Pulmonary artery endothelial cell (primary cell): ENCODE results near the gene CCDC126. TPM values are rescaled to one million over a fixed set of nuclear protein-coding genes. Genes with fewer than 3 reads are reported as not detected.
"Not testable (repeated sequence)": the region's sequence is repeated elsewhere in the genome, so short reads cannot be mapped to it uniquely, and the experiment has no call there.

Experiments used
- DNase-seq: peaks from one replicate; pipeline ENCODE4 v3.0.0-alpha.2; 2011; ENCODE audit warnings: low read depth, low spot score
- total RNA-seq: library from RNA; depleted of rRNA; stranded (reverse); fragments of >200 nt; gene quantifications from 2 replicates; pipeline ENCODE4 v1.2.3, GENCODE V29; 2014

CCDC126 gene
- 11.5 and 15.7 TPM in 2 replicates for total RNA-seq

GRCh38 chr7:23597094-23598091 lies at the start of gene CCDC126:
Gene CCDC126, plus strand, starts transcription at chr7:23597382. Its CDS starts 13,934 bp downstream, at chr7:23611316.
- DNase-seq, result peak; percentile 64

- no peak for DNase-seq
Observed at GRCh38 chr7:23547662-23548061, 49.5 kb upstream of the CCDC126 start.

- DNase-seq, result no peak
Observed at GRCh38 chr7:23558303-23558702, 38.9 kb upstream of the CCDC126 start.

GRCh38 chr7:23570592-23571200 lies 26.5 kb upstream of the CCDC126 start:
- peak; percentile 15 for DNase-seq

- DNase-seq, result not testable (repeated sequence)
Observed at GRCh38 chr7:23581975-23582374, 15.2 kb upstream of the CCDC126 start.

- DNase-seq, result not testable (repeated sequence)
Observed at GRCh38 chr7:23585304-23585703, 11.9 kb upstream of the CCDC126 start.

- DNase-seq, result no peak
Observed at GRCh38 chr7:23586159-23586558, 11.0 kb upstream of the CCDC126 start.

GRCh38 chr7:23590529-23590928 lies 6.7 kb upstream of the CCDC126 start:
- no peak for DNase-seq

- no peak for DNase-seq
Observed at GRCh38 chr7:23593706-23594105, 3.5 kb upstream of the CCDC126 start.

- no peak for DNase-seq
Observed at GRCh38 chr7:23594879-23595604, 2.1 kb upstream of the CCDC126 start.

GRCh38 chr7:23598296-23598695 lies 1.1 kb downstream of the CCDC126 start:
- DNase-seq, result no peak

GRCh38 chr7:23600236-23600635 lies 3.1 kb downstream of the CCDC126 start:
- DNase-seq, result no peak

- DNase-seq, result no peak
Observed at GRCh38 chr7:23603632-23604295, 6.6 kb downstream of the CCDC126 start.

GRCh38 chr7:23604296-23604640 lies 7.1 kb downstream of the CCDC126 start:
- DNase-seq, result no peak

GRCh38 chr7:23607130-23607529 lies 9.9 kb downstream of the CCDC126 start:
- DNase-seq, result no peak

GRCh38 chr7:23607866-23608265 lies 10.7 kb downstream of the CCDC126 start:
- no peak for DNase-seq

- no peak for DNase-seq
Observed at GRCh38 chr7:23615331-23615730, 18.1 kb downstream of the CCDC126 start.

- DNase-seq, result no peak
Observed at GRCh38 chr7:23616593-23616992, 19.4 kb downstream of the CCDC126 start.

GRCh38 chr7:23617482-23617881 lies 20.3 kb downstream of the CCDC126 start:
- no peak for DNase-seq

- no peak for DNase-seq
Observed at GRCh38 chr7:23618241-23618640, 21.1 kb downstream of the CCDC126 start.

- DNase-seq, result no peak
Observed at GRCh38 chr7:23619141-23619540, 22.0 kb downstream of the CCDC126 start.
